ENCODE results near the gene ECI1.

ECI1 gene

DNA sequence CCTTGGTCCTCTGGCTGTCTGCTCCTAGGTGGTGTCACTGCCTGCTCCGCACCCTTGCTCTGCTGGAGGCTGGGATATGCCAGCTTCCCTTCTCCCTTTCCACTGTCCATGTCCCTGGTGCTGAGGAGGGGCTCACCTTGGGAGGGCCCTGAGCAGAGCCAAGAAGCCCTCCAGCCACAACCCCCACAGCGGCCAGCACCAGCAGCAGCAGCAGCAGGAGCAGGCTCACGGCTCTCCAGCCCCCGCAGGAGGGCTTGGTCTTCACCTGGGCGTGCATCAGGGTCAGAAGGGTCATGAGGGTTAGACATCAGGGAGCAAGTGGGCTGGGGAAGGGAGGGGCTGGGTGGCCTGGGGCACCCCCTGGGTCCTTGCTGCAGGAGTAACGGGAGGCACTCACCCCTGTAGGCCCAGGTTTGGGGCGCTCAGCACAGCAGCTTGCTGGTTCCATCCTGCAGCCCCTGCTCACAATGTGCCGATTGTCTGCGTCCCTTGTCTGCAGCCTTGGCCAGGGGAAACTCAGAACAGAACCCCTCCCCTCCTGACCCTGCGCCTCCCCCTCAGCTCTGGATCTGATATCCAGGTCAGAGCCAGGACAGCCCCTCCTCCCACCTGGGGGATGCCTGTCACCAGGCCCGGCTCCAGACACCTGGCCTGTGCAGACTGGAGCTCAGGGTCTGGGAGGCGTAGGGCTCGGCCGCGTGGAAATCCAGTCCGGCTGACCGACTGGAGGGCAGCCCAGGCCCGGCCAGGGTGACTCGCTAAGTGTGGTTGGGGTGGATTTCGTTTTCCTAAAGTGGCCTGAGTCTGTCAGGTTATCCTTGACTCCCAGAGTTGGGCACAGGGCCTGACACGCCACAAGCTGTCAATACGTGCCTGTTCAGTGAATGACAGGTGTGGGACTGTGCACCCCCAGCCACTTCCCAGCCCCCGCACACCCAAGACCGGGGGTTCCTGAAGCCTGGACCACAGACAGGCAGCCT is 40.7 kb downstream of the ECI1 start, which contains the start of gene BRICD5:
Gene BRICD5, minus strand, starts transcription at position 478 of the 980 bp plus-strand sequence. Its CDS starts 30 bp downstream, at position 448.
- H3K36me3 ChIP-seq (ENCODE audit: insufficient read depth, low read length) = no peaks in the 10 kb centered on the region; the same call in 1 of the 2 replicates
- no peak within 1 kb of the TSS for H3K4me2 ChIP-seq (ENCODE audit: low read depth, low read length, poor library complexity, severe bottlenecking)
- TF ChIP-seq EZH2phosphoT487 (IDR thresholded peaks at IDR 0.05; ENCODE audit: borderline replicate concordance) = no peak
- TF ChIP-seq, protein P1, sequence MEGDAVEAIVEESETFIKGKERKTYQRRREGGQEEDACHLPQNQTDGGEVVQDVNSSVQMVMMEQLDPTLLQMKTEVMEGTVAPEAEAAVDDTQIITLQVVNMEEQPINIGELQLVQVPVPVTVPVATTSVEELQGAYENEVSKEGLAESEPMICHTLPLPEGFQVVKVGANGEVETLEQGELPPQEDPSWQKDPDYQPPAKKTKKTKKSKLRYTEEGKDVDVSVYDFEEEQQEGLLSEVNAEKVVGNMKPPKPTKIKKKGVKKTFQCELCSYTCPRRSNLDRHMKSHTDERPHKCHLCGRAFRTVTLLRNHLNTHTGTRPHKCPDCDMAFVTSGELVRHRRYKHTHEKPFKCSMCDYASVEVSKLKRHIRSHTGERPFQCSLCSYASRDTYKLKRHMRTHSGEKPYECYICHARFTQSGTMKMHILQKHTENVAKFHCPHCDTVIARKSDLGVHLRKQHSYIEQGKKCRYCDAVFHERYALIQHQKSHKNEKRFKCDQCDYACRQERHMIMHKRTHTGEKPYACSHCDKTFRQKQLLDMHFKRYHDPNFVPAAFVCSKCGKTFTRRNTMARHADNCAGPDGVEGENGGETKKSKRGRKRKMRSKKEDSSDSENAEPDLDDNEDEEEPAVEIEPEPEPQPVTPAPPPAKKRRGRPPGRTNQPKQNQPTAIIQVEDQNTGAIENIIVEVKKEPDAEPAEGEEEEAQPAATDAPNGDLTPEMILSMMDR (conservative IDR thresholded peaks at IDR 0.05; ENCODE audit: low read length) = no peak
- peaks cover 5% of the 10 kb centered on the region for H3K4me1 ChIP-seq (ENCODE audit: insufficient read depth, low read length, poor library complexity, severe bottlenecking)
- no peaks in the 10 kb centered on the region for H4K20me1 ChIP-seq (ENCODE audit: insufficient read depth, low read length, poor library complexity, severe bottlenecking)
- no peak within 1 kb of the TSS for H3K9ac ChIP-seq (ENCODE audit: low read depth, low read length, poor library complexity, severe bottlenecking)
- no peaks in the 10 kb centered on the region for H3K9me2 ChIP-seq (replicated peaks; ENCODE audit: low read depth, low read length)
- no peaks in the 10 kb centered on the region for H3F3A ChIP-seq (ENCODE audit: low read depth)
- no peak within 1 kb of the TSS for H3K4me3 ChIP-seq (ENCODE audit: low read length, poor library complexity, severe bottlenecking)
- no peak within 1 kb of the TSS for H2AFZ ChIP-seq (ENCODE audit: low read length)
- peaks cover 22% of the 10 kb centered on the region for H3K79me2 ChIP-seq (ENCODE audit: insufficient read depth, low read length)
- H3K9me3 ChIP-seq (ENCODE audit: insufficient read depth, low read depth, low read length) = no peaks in the 10 kb centered on the region
- no peaks in the 10 kb centered on the region for H3K27me3 ChIP-seq (ENCODE audit: insufficient read depth, low read length, poor library complexity, severe bottlenecking)

GRCh38 chr16:2210009-2210332 is 41.4 kb downstream of the ECI1 start:
- no peaks in the 10 kb centered on the region; the same call in 1 of the 2 replicates for H3K36me3 ChIP-seq (ENCODE audit: insufficient read depth, low read length)
- H3K4me2 ChIP-seq (ENCODE audit: low read depth, low read length, poor library complexity, severe bottlenecking) = no peak overlapping the region
- no peak for TF ChIP-seq EZH2phosphoT487 (IDR thresholded peaks at IDR 0.05; ENCODE audit: borderline replicate concordance)
- TF ChIP-seq, protein P1 (conservative IDR thresholded peaks at IDR 0.05; ENCODE audit: low read length) = no peak
- H3K4me1 ChIP-seq (ENCODE audit: insufficient read depth, low read length, poor library complexity, severe bottlenecking) = peaks cover 5% of the 10 kb centered on the region
- no peaks in the 10 kb centered on the region for H4K20me1 ChIP-seq (ENCODE audit: insufficient read depth, low read length, poor library complexity, severe bottlenecking)
- no peak overlapping the region for H3K4me3 ChIP-seq (ENCODE audit: low read length, poor library complexity, severe bottlenecking)
- H3F3A ChIP-seq (ENCODE audit: low read depth) = no peaks in the 10 kb centered on the region
- no peak overlapping the region for H3K9ac ChIP-seq (ENCODE audit: low read depth, low read length, poor library complexity, severe bottlenecking)
- H2AFZ ChIP-seq (ENCODE audit: low read length) = no peak overlapping the region
- peaks cover 22% of the 10 kb centered on the region for H3K79me2 ChIP-seq (ENCODE audit: insufficient read depth, low read length)
- H3K9me3 ChIP-seq (ENCODE audit: insufficient read depth, low read depth, low read length) = no peaks in the 10 kb centered on the region
- no peaks in the 10 kb centered on the region for H3K27me3 ChIP-seq (ENCODE audit: insufficient read depth, low read length, poor library complexity, severe bottlenecking)
- no peaks in the 10 kb centered on the region for H3K9me2 ChIP-seq (replicated peaks; ENCODE audit: low read depth, low read length)

DNA sequence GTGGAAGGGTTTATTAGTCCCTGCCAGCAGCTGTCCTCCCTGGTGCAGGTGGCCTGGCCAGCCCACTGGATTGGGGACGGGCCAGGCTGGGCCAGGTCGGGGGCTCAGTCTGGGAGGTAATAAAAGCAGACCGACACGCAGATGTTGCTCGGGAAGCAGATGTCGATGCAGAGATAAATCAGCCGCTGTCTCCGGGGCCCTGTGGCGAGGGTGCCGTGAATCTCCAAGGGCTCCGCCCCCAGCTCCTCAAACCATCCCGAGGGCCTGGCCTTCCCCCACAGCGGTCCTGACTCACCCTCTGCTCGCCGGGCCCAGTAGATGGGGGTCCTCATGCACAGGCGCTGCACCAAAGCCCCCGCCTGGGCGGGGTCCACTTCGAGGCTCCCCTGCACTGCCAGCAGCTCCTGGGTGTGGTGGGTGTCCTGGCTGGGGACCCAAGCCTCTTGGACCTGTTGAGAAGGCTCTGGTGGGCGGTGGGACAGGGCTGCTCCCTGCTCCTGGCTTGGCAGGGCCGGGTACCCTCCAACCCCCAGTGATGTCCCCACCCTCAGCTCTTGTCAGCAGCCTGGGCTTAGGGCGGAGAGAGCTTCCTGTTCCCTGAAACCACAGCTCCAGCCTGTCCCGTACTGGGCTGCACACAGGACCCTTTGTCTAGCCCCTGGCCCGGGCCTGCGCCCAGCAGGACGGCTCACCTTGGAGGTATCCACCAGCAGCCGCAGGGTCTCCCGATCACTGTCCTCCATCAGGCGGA is 42.0 kb downstream of the ECI1 start:
- Histone ChIP-seq H3K4me2 (ENCODE audit: low read depth, low read length, poor library complexity, severe bottlenecking) (no peak overlapping the region), H3K79me2 (ENCODE audit: insufficient read depth, low read length) (peaks cover 22% of the 10 kb centered on the region), H2AFZ (ENCODE audit: low read length) (no peak overlapping the region), H3K4me3 (ENCODE audit: low read length, poor library complexity, severe bottlenecking) (no peak overlapping the region), H3K9me2 (replicated peaks; ENCODE audit: low read depth, low read length) (no peaks in the 10 kb centered on the region), H3K36me3 (ENCODE audit: insufficient read depth, low read length) (no peaks in the 10 kb centered on the region; the same call in 1 of the 2 replicates), H3F3A (ENCODE audit: low read depth) (no peaks in the 10 kb centered on the region), H3K9me3 (ENCODE audit: insufficient read depth, low read depth, low read length) (no peaks in the 10 kb centered on the region), H3K27me3 (ENCODE audit: insufficient read depth, low read length, poor library complexity, severe bottlenecking) (no peaks in the 10 kb centered on the region), H3K9ac (ENCODE audit: low read depth, low read length, poor library complexity, severe bottlenecking) (no peak overlapping the region), H4K20me1 (ENCODE audit: insufficient read depth, low read length, poor library complexity, severe bottlenecking) (no peaks in the 10 kb centered on the region), H3K4me1 (ENCODE audit: insufficient read depth, low read length, poor library complexity, severe bottlenecking) (peaks cover 5% of the 10 kb centered on the region)
- TF ChIP-seq, protein P1 (conservative IDR thresholded peaks at IDR 0.05; ENCODE audit: low read length) = no peak
- no peak for TF ChIP-seq EZH2phosphoT487 (IDR thresholded peaks at IDR 0.05; ENCODE audit: borderline replicate concordance)
